HL-60 (cell line): ENCODE results near the gene GSTP1.

Experiments
- CTCF ChIP-seq: IDR thresholded peaks from one replicate; pipeline ENCODE4 v1.5.1; 2011; ENCODE audit warnings: low read length, control low read depth, inconsistent platforms; ENCODE audit not compliant: insufficient read depth
- GABPA ChIP-seq: IDR thresholded peaks from 2 replicates; pipeline ENCODE4 v1.6.1; 2012; ENCODE audit warnings: low read depth
- POLR2AphosphoS5 ChIP-seq: IDR thresholded peaks from 2 replicates; pipeline ENCODE4 v1.6.1; 2012; ENCODE audit warnings: low read depth
- REST ChIP-seq: IDR thresholded peaks from 2 replicates; pipeline ENCODE4 v1.6.1; 2012; ENCODE audit warnings: low read depth; ENCODE audit not compliant: insufficient replicate concordance
- SPI1 ChIP-seq: IDR thresholded peaks from 2 replicates; pipeline ENCODE4 v1.6.1; 2012; ENCODE audit warnings: low read depth, mild to moderate bottlenecking, borderline replicate concordance

GRCh38 chr11:67611165-67611564 is 27.6 kb downstream of the GSTP1 start:
- no peak for TF ChIP-seq CTCF
- TF ChIP-seq GABPA: no peak
- no peak for TF ChIP-seq REST
- no peak for TF ChIP-seq POLR2AphosphoS5
- no peak for TF ChIP-seq SPI1
